ENCODE measurements around the gene PYGM.
"Not testable (repeated sequence)": the region's sequence is repeated elsewhere in the genome, so short reads cannot be mapped to it uniquely, and the experiment has no call there.

Gene PYGM

GRCh38 chr11:64714666-64715065 is 45.1 kb downstream of the PYGM start:
- no peak for DNase-seq

- DNase-seq = peak; percentile 22
Observed at GRCh38 chr11:64713781-64714363, 45.9 kb downstream of the PYGM start.

DNA sequence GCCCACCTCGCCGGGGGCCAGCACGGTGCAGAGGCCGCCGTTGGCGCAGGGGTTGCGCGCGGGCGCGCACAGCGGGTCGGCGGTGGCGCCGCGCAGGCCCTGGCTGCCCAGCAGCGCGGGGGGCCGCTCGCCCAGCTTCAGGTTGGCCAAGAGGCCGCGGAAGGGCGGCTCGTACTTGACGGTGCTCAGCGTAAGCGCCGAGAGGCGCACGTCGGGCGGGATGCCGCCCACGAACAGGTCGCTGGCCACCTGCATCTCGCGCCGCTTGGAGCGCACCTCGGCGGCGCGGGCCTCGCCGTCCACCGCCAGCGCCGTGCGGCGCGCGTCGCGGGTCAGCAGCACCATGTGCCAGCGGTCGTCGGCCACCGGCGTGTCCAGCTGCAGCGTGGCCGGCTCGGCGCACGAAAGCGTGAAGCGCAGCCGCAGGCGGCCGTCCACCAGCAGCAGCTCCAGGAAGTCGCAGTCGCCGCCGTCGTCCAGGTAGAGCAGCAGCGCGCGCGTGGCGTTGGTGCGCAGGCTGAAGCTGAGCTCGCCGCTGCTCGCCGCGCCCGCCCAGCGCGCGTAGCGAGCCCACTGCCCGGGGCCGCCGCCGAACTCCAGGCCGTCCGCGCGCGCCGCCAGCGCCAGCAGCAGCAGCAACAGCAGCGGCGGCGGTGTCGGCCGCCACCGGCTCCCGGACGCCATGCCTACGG is 46.6 kb downstream of the PYGM start:
- DNase-seq = peak; percentile 41

DNA sequence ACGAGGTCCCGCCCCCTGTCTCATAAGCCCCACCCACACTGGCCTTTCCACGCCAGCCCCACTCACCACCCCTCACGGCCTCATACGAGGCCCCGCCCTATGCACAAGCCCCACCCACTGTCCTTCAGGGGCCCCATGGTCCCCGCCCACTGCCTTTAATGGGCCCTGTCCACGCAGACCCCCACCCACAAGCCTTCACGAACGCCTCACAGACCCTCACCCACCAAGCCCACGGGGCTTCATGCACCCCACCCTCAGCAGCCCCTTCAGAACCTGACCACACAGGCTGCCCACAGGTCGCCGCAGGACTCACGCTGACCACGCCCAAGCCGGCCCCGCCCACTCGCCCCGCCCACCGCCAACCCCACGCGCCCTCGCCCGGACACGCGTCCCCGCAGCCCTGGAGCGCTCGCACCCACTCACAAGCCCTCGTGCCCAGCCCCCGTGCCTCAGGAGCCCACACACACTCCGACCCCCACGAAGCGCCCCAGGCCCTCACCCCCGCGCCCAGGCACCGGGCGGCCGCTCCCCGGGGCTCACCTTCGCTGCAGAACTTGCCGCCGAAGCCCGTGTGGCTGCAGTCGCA is 47.3 kb downstream of the PYGM start:
- DNase-seq = no peak

DNA sequence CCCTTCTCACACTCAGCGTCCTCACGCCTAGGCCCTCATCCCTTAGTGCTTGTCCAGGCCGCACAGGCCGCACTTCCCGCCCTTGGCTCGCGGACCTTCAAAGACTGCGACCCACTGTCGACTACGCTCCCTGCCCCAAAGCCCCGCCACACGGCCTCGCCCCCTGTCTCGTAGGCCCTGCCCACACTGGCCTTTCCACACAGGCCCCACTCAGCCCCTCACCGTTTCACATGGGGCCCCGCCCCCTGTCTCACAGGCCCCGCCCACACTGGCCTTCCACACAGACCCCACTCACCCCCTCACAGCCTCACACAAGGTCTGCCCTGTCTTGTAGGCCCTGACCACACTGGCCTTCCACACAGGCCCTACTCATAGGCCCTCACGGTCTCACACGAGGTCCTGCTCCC is 47.8 kb downstream of the PYGM start:
- no peak for DNase-seq

DNA sequence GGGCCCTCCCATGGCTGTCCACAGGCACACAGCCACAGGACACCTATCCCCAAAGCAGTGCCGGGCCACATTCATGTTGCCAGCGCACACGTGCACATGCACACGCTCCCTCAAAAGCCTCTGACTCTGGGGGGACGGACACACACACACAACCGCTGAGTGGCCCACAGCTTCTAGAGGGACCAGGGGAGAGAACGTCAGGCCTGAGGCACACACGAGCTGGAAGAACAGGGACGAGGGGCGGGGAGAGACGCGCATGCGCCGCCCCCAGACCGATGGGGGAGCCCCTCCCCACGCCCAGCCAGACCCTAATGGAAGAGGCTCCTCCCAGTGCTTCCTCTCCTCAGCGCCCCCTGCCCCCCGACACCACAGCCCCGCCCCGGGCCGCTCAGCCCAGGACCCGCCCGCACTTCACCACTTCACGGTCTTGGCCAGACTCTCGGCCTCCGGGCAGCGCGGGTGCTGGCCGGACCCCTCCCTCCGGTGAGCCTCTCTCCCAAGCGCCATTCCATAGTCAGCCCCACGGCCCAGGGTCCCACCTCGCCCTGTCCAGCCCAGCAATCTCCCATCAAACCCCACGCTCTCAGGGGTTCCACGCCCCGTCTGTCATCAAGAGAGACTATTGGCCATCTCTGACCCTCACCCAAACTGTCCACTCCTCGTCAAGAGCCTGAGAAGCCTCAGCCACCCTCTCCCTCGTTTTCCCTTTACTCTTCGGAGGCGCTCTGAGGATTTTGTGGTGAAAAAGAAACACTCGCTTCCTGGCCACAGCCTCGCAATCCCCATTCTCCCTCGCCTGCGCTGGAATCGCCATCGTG is 48.4 kb downstream of the PYGM start:
- DNase-seq = no peak

DNA sequence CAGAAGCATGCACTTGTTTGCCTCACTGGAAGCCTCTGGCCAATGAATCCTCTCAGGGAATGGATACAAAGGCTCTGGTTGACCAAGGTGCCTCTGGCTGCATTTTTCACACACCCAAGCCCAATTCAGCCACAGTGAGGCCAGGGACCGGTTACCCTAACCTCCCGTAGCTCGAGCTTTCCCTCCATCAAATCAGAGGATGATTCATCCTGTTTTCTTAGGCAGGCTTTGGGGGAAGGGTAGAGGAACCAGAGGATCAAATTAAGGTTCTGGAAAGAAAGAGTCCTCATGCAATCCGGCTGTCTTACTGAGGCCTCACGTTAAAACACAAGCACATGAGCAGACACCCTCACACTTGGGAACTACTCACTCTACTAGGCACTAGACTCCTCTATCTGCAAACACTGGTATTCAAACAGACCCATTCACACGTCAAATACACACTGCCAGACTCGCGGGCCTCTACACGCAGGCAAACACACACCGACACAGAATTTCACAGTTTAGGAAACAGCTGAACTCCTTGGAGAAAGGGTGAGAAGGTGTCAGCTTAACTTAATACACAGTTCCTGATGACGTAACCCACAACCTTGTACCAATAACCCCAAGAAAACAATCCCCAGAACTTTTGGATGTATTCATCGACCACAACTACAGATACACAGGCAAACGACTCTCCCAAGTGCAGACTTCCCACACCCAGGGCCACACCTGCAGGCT is 49.2 kb downstream of the PYGM start:
- DNase-seq = no peak

GRCh38 chr11:64705501-64705900 is 54.3 kb downstream of the PYGM start:
- DNase-seq = no peak

DNA sequence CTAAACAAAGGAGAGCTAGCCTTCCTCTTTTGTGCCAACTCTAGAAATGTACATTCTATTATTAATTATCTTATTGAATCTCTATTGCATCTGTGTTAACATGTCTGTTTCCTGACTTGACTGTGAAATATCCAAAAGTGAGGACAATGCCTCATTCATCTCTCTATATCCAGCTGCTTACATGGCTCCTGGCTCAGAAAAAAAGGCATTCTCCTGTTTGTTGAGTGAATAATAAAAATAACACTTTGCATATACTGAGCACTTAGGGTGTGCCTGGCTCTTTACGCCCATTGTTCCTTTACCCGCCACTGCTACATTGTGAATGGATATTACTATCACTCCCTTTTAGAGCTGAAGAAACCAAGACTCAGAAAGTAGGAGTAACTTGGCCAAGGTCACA is 56.7 kb downstream of the PYGM start:
- DNase-seq = no peak

DNA sequence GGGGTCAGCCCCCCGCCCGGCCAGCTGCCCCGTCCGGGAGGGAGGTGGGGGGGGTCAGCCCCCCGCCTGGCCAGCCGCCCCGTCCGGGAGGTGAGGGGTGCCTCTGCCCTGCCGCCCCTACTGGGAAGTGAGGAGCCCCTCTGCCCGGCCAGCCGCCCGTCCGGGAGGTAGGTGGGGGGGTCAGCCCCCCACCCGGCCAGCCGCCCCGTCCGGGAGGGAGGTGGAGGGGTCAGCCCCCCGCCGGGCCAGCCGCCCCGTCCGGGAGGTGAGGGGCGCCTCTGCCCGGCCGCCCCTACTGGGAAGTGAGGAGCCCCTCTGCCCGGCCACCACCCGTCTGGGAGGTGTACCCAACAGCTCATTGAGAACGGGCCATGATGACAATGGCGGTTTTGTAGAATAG is 57.8 kb downstream of the PYGM start:
- not testable (repeated sequence) for DNase-seq

- DNase-seq = no peak
Observed at GRCh38 chr11:64698427-64698826, 61.3 kb downstream of the PYGM start.

DNA sequence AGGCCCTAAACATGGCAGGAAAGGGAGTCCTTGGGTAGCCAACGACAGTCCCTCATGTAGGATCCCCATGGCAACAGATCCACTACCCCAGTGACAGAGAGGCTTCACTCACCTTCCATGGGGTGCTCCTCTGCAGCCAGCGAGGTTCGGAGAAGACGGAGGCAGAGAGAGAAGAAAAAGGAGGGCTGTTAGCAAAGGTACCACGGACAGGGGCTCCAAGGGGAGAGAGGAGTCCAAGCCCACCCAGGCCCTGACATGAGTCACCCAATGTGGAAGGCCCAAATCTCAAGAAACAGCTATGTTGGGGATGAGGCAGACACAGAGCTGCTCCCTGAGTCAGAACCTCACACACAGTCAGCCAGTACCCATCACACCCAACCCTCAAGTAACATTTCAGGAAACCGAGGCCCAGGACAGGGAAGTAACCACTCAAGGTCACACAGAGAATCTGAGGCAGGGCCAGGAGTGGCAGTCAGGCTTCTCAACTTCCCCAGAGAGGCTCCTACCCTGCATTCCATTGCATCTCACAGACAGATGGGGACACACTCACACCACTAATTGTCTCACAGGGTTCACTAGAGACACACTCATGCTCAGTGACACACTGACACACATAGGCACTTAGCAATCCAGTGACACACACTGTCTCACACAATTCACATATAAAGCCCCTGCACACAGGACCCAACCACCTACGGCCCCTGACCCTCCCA is 62.0 kb downstream of the PYGM start:
- DNase-seq = no peak

Data from NCI-H1105 treated with DMSO at 0.1 percent for 48 hours (cell line).